ENCODE data around the gene CNP.
"Not testable (repeated sequence)": the region's sequence is repeated elsewhere in the genome, so short reads cannot be mapped to it uniquely, and the experiment has no call there.

The CNP gene

DNA sequence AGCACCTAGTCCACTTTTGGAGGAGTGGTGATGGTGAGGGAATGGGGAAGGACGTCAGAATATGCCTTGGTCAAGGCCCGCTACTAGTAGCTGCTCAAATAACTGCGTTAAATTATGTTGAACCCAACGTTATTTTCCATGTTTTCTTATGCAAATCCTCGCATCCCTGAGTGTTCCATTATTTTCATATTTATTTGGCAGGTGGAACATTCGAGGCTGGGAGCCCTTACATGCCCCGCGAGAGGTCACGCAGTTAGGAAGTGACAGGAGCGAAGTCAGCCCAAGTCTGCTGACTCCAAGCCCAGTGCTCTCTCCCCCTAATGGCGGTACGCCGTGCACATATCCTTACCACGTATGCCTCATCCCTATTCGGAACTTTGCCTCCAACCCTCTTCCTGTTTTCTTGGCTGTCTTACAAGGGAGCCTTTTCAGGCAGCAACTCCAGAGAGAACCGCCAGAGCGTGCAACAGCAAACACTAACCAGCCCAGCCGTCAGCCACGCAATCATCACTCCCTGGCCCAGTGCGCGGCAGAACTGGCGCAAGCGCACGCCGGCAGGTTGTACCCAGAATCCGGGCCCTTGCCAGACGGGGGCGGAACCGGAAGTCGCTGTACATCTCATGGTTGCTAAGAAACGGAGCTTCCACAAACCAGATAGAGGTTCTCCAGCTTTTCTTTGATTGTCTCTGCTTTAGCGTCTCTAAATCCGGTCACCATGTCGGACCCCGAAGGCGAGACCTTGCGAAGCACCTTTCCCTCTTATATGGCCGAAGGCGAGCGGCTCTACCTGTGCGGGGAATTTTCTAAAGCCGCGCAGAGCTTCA lies 36.4 kb upstream of the CNP start, which contains the start of gene ODAD4:
ODAD4 (plus strand) TSS at position 609 of the 824 bp plus-strand sequence; CDS start at position 716, 107 bp downstream.
- peaks cover 4% of the 10 kb centered on the region for H3K79me2 ChIP-seq (ENCODE audit: control insufficient read depth, insufficient read depth, low read length, unreplicated experiment)
- H3K36me3 ChIP-seq (ENCODE audit: insufficient read depth, low read length): no peaks in the 10 kb centered on the region
- peak within 1 kb of the TSS; percentile 100 for H2AFZ ChIP-seq (ENCODE audit: low read length, unreplicated experiment)
- H3K4me3 ChIP-seq (ENCODE audit: low read depth, low read length): peak within 1 kb of the TSS; percentile 84
- peaks cover 14% of the 10 kb centered on the region for H3K4me1 ChIP-seq (ENCODE audit: control insufficient read depth, insufficient read depth, low read length, unreplicated experiment)
- no peaks in the 10 kb centered on the region for H3K27me3 ChIP-seq (ENCODE audit: insufficient read depth, low read length)
- peak within 1 kb of the TSS; percentile 86 for H3K27ac ChIP-seq (ENCODE audit: low read depth, low read length)

GRCh38 chr17:41930833-41931156 lies 35.8 kb upstream of the CNP start:
- Histone ChIP-seq H3K4me1 (ENCODE audit: control insufficient read depth, insufficient read depth, low read length, unreplicated experiment) (peaks cover 14% of the 10 kb centered on the region), H3K4me3 (ENCODE audit: low read depth, low read length) (peak overlapping the region; percentile 84), H3K27ac (ENCODE audit: low read depth, low read length) (peak overlapping the region; percentile 86), H2AFZ (ENCODE audit: low read length, unreplicated experiment) (peak overlapping the region; percentile 100)
- H3K79me2 ChIP-seq (ENCODE audit: control insufficient read depth, insufficient read depth, low read length, unreplicated experiment); H3K27me3 ChIP-seq (ENCODE audit: insufficient read depth, low read length); H3K36me3 ChIP-seq (ENCODE audit: insufficient read depth, low read length): not testable (repeated sequence)

DNA sequence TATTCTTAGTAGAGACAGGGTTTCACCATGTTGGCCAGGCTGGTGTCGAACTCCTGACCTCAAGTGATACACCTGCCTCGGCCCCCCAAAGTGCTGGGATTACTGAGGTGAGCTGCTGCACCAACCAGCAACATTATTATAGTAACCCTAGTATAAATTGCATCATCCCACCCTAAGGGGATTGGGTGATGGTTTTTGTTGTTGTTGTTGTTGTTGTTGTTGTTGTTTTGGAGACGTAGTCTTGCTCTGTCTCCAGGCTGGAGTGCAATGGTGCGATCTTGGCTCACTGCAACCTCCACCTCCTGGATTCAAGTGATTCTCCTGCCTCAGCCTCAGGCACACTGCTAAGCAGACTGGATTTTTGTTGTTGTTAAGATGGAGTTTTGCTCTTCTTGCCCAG lies 34.9 kb upstream of the CNP start:
- not testable (repeated sequence) for H2AFZ ChIP-seq (ENCODE audit: low read length, unreplicated experiment); H3K27me3 ChIP-seq (ENCODE audit: insufficient read depth, low read length); H3K36me3 ChIP-seq (ENCODE audit: insufficient read depth, low read length); H3K27ac ChIP-seq (ENCODE audit: low read depth, low read length); H3K79me2 ChIP-seq (ENCODE audit: control insufficient read depth, insufficient read depth, low read length, unreplicated experiment); H3K4me3 ChIP-seq (ENCODE audit: low read depth, low read length)
- peaks cover 14% of the 10 kb centered on the region for H3K4me1 ChIP-seq (ENCODE audit: control insufficient read depth, insufficient read depth, low read length, unreplicated experiment)

- peaks cover 4% of the 10 kb centered on the region for H3K79me2 ChIP-seq (ENCODE audit: control insufficient read depth, insufficient read depth, low read length, unreplicated experiment)
- H3K4me3 ChIP-seq (ENCODE audit: low read depth, low read length): no peak overlapping the region
- H3K4me1 ChIP-seq (ENCODE audit: control insufficient read depth, insufficient read depth, low read length, unreplicated experiment): peaks cover 14% of the 10 kb centered on the region
- no peaks in the 10 kb centered on the region for H3K36me3 ChIP-seq (ENCODE audit: insufficient read depth, low read length)
- H3K27me3 ChIP-seq (ENCODE audit: insufficient read depth, low read length): no peaks in the 10 kb centered on the region
- no peak overlapping the region for H3K27ac ChIP-seq (ENCODE audit: low read depth, low read length)
- no peak overlapping the region for H2AFZ ChIP-seq (ENCODE audit: low read length, unreplicated experiment)
Measured at GRCh38 chr17:41932816-41933389, 33.7 kb upstream of the CNP start.

- Histone ChIP-seq H2AFZ (ENCODE audit: low read length, unreplicated experiment) (no peak overlapping the region), H3K27ac (ENCODE audit: low read depth, low read length) (no peak overlapping the region), H3K27me3 (ENCODE audit: insufficient read depth, low read length) (no peaks in the 10 kb centered on the region), H3K36me3 (ENCODE audit: insufficient read depth, low read length) (no peaks in the 10 kb centered on the region), H3K4me1 (ENCODE audit: control insufficient read depth, insufficient read depth, low read length, unreplicated experiment) (no peaks in the 10 kb centered on the region), H3K4me3 (ENCODE audit: low read depth, low read length) (no peak overlapping the region), H3K79me2 (ENCODE audit: control insufficient read depth, insufficient read depth, low read length, unreplicated experiment) (no peaks in the 10 kb centered on the region)
Measured at GRCh38 chr17:41935641-41936040, 31.0 kb upstream of the CNP start.

GRCh38 chr17:41937970-41938954 lies 28.3 kb upstream of the CNP start:
- H3K27me3 ChIP-seq (ENCODE audit: insufficient read depth, low read length): no peaks in the 10 kb centered on the region
- no peaks in the 10 kb centered on the region for H3K4me1 ChIP-seq (ENCODE audit: control insufficient read depth, insufficient read depth, low read length, unreplicated experiment)
- H3K27ac ChIP-seq (ENCODE audit: low read depth, low read length): no peak overlapping the region
- H2AFZ ChIP-seq (ENCODE audit: low read length, unreplicated experiment): no peak overlapping the region
- no peaks in the 10 kb centered on the region for H3K36me3 ChIP-seq (ENCODE audit: insufficient read depth, low read length)
- H3K4me3 ChIP-seq (ENCODE audit: low read depth, low read length): no peak overlapping the region
- no peaks in the 10 kb centered on the region for H3K79me2 ChIP-seq (ENCODE audit: control insufficient read depth, insufficient read depth, low read length, unreplicated experiment)

DNA sequence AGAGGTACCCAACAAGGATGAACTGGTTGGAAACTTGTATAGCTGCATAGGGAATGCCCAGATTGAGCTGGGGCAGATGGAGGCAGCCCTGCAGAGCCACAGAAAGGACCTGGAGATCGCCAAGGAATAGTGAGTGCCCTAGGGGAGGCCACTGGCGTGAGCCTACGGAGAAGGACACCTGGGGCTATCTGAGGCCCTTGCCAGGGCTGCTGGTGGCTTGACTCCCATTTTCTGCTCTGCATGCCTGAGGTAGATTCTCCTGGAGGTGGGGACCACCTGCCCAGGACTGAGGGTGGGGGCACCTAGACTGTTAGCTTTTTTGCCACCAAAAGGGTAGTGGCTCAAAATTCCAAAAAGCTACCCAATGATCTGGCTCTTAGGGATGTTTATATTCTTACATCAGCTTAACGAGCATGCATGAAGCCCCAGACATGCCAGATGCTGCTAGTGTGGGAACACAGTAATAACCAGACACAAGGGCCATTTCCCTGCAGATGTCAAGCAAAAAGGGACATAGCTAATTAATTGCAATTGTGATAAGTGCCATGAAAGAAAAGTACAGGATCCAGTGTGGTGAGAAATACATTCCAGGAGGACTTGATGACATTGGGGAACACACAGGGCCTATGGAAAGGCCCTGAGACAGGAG lies 27.4 kb upstream of the CNP start:
- no peak overlapping the region for H3K27ac ChIP-seq (ENCODE audit: low read depth, low read length)
- H3K79me2 ChIP-seq (ENCODE audit: control insufficient read depth, insufficient read depth, low read length, unreplicated experiment): no peaks in the 10 kb centered on the region
- no peaks in the 10 kb centered on the region for H3K4me1 ChIP-seq (ENCODE audit: control insufficient read depth, insufficient read depth, low read length, unreplicated experiment)
- no peaks in the 10 kb centered on the region for H3K27me3 ChIP-seq (ENCODE audit: insufficient read depth, low read length)
- no peaks in the 10 kb centered on the region for H3K36me3 ChIP-seq (ENCODE audit: insufficient read depth, low read length)
- H2AFZ ChIP-seq (ENCODE audit: low read length, unreplicated experiment): no peak overlapping the region
- no peak overlapping the region for H3K4me3 ChIP-seq (ENCODE audit: low read depth, low read length)

GRCh38 chr17:41939693-41940090 lies 26.9 kb upstream of the CNP start:
- Histone ChIP-seq H3K4me1 (ENCODE audit: control insufficient read depth, insufficient read depth, low read length, unreplicated experiment) (no peaks in the 10 kb centered on the region), H3K27ac (ENCODE audit: low read depth, low read length) (no peak overlapping the region), H3K36me3 (ENCODE audit: insufficient read depth, low read length) (no peaks in the 10 kb centered on the region), H3K79me2 (ENCODE audit: control insufficient read depth, insufficient read depth, low read length, unreplicated experiment) (no peaks in the 10 kb centered on the region), H3K4me3 (ENCODE audit: low read depth, low read length) (no peak overlapping the region), H3K27me3 (ENCODE audit: insufficient read depth, low read length) (no peaks in the 10 kb centered on the region), H2AFZ (ENCODE audit: low read length, unreplicated experiment) (no peak overlapping the region)

DNA sequence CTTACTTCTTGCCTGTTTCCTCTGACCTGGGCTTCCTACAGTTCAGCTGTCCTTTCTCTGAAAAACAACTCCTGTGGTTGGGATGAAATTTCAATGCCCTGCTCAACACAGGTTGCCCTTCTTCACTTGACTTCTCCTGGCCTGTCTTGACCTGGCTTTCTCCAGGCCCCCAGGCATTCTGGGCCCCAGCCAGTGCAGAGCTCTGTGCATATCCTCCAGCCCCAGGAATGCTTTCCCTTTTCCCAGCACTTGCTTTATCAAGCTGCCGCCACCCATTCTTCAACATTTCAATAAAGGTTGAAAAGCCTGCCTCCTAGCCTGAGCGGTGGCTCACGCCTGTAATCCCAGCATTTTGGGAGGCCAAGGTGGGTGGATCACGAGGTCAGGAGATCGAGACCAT lies 25.4 kb upstream of the CNP start:
- Histone ChIP-seq H3K27ac (ENCODE audit: low read depth, low read length) (no peak overlapping the region), H3K4me1 (ENCODE audit: control insufficient read depth, insufficient read depth, low read length, unreplicated experiment) (no peaks in the 10 kb centered on the region), H3K27me3 (ENCODE audit: insufficient read depth, low read length) (no peaks in the 10 kb centered on the region), H3K36me3 (ENCODE audit: insufficient read depth, low read length) (no peaks in the 10 kb centered on the region), H2AFZ (ENCODE audit: low read length, unreplicated experiment) (no peak overlapping the region), H3K4me3 (ENCODE audit: low read depth, low read length) (no peak overlapping the region), H3K79me2 (ENCODE audit: control insufficient read depth, insufficient read depth, low read length, unreplicated experiment) (no peaks in the 10 kb centered on the region)

GRCh38 chr17:41942626-41943373 lies 23.8 kb upstream of the CNP start:
- Histone ChIP-seq H3K36me3 (ENCODE audit: insufficient read depth, low read length) (no peaks in the 10 kb centered on the region), H3K79me2 (ENCODE audit: control insufficient read depth, insufficient read depth, low read length, unreplicated experiment) (no peaks in the 10 kb centered on the region), H3K27me3 (ENCODE audit: insufficient read depth, low read length) (no peaks in the 10 kb centered on the region), H2AFZ (ENCODE audit: low read length, unreplicated experiment) (no peak overlapping the region), H3K27ac (ENCODE audit: low read depth, low read length) (no peak overlapping the region), H3K4me3 (ENCODE audit: low read depth, low read length) (no peak overlapping the region), H3K4me1 (ENCODE audit: control insufficient read depth, insufficient read depth, low read length, unreplicated experiment) (no peaks in the 10 kb centered on the region)
